HEK293T (cell line): ENCODE measurements around the gene IPO5.

ENCODE experiments used
- CTCF ChIA-PET: fragments of 350-600 bp; formaldehyde crosslinking; extraction: SDS; loops from one replicate; lab custom pipeline; 2021; ENCODE audit warnings: antibody characterized with exemption, inconsistent platforms; lab: Yijun Ruan, JAX
- POLR2A ChIA-PET: fragments of 350-600 bp; formaldehyde crosslinking; extraction: SDS; loops from one replicate; lab custom pipeline; 2020; ENCODE audit warnings: antibody characterized with exemption, inconsistent platforms; lab: Yijun Ruan, JAX
- DNase-seq: peaks from one replicate; pipeline ENCODE4 v3.0.0; 2012; ENCODE audit warnings: mixed read lengths; ENCODE audit errors: extremely low spot score
- ARNT ChIP-seq: fragments of 450-650 bp; IDR thresholded peaks from 2 replicates; pipeline ENCODE4 v1.6.1; 2017; ENCODE audit warnings: mild to moderate bottlenecking
- BHLHE40 ChIP-seq: fragments of 450-650 bp; IDR thresholded peaks from 2 replicates; pipeline ENCODE4 v1.6.1; 2016; ENCODE audit warnings: mild to moderate bottlenecking, moderate library complexity, borderline replicate concordance
- CTBP1 ChIP-seq: fragments of 450-650 bp; IDR thresholded peaks from 2 replicates; pipeline ENCODE4 v1.6.1; 2016; ENCODE audit warnings: borderline replicate concordance
- ELF4 ChIP-seq: fragments of 450-650 bp; IDR thresholded peaks from 2 replicates; pipeline ENCODE4 v1.6.1; 2017; ENCODE audit warnings: antibody characterized with exemption
- FOXA1 ChIP-seq: fragments of 450-650 bp; IDR thresholded peaks from 2 replicates; pipeline ENCODE4 v1.6.1; 2016; ENCODE audit warnings: mild to moderate bottlenecking
- FOXK2 ChIP-seq: fragments of 450-650 bp; IDR thresholded peaks from 2 replicates; pipeline ENCODE4 v1.6.1; 2016; ENCODE audit warnings: mild to moderate bottlenecking
- FOXM1 ChIP-seq: fragments of 450-650 bp; IDR thresholded peaks from 2 replicates; pipeline ENCODE4 v1.6.1; 2017; ENCODE audit warnings: mild to moderate bottlenecking, borderline replicate concordance
- HDGF ChIP-seq: fragments of 450-650 bp; IDR thresholded peaks from 2 replicates; pipeline ENCODE4 v1.6.1; 2017; ENCODE audit warnings: antibody characterized with exemption, borderline replicate concordance
- L3MBTL2 ChIP-seq: fragments of 450-650 bp; conservative IDR thresholded peaks from 2 replicates; pipeline ENCODE4 v1.6.1; 2016; ENCODE audit warnings: mild to moderate bottlenecking
- LEF1 ChIP-seq: fragments of 450-650 bp; IDR thresholded peaks from 2 replicates; pipeline ENCODE4 v1.6.1; 2017; ENCODE audit warnings: mild to moderate bottlenecking, borderline replicate concordance
- NFRKB ChIP-seq: fragments of 450-650 bp; IDR thresholded peaks from 2 replicates; pipeline ENCODE4 v1.6.1; 2016; ENCODE audit warnings: mild to moderate bottlenecking, moderate library complexity
- PKNOX1 ChIP-seq: fragments of 450-650 bp; IDR thresholded peaks from 2 replicates; pipeline ENCODE4 v1.6.1; 2016
- SP1 ChIP-seq: fragments of 450-650 bp; IDR thresholded peaks from 2 replicates; pipeline ENCODE4 v1.6.1; 2017
- SUZ12 ChIP-seq: fragments of 450-650 bp; IDR thresholded peaks from 2 replicates; pipeline ENCODE4 v1.6.1; 2016; ENCODE audit warnings: mild to moderate bottlenecking
- TARDBP ChIP-seq: fragments of 450-650 bp; IDR thresholded peaks from 2 replicates; pipeline ENCODE4 v1.6.1; 2016
- ZNF384 ChIP-seq: fragments of 450-650 bp; IDR thresholded peaks from 2 replicates; pipeline ENCODE4 v1.6.1; 2016

Gene IPO5

GRCh38 chr13:97961340-97961739, 7.9 kb downstream of the IPO5 start:
- ChIA-PET CTCF (no interaction called here), POLR2A (no interaction called here)
- no peak for TF ChIP-seq FOXM1
- DNase-seq, result no peak

GRCh38 chr13:97962887-97963286, 9.4 kb downstream of the IPO5 start:
- POLR2A ChIA-PET, result no interaction called here
- DNase-seq, result no peak
- CTCF ChIA-PET, result no interaction called here
- TF ChIP-seq ELF4, result no peak
- no peak for TF ChIP-seq L3MBTL2
- TF ChIP-seq SUZ12, result no peak

- POLR2A ChIA-PET, result no interaction called here
- CTCF ChIA-PET, result interaction anchor here (0.6 kb wide), 1 partner anchor 167 kb away, joined by 4 read pairs; no protein-coding TSS in a partner anchor
- TF ChIP-seq FOXK2 (no peak), FOXA1 (no peak), L3MBTL2 (no peak), TARDBP (no peak), CTBP1 (no peak), ELF4 (no peak), NFRKB (no peak), PKNOX1 (no peak), HDGF (no peak), SUZ12 (no peak), ARNT (no peak), LEF1 (no peak), BHLHE40 (no peak), SP1 (no peak), ZNF384 (no peak), FOXM1 (no peak)
- DNase-seq, result no peak
These were observed 13.8 kb downstream of the IPO5 start for GRCh38 chr13:97967226-97967625.

GRCh38 chr13:97967948-97968347, 14.5 kb downstream of the IPO5 start:
- ChIA-PET POLR2A (no interaction called here), CTCF (no interaction called here)
- TF ChIP-seq ARNT (no peak), PKNOX1 (no peak), CTBP1 (no peak), NFRKB (no peak), L3MBTL2 (no peak), SP1 (no peak), SUZ12 (no peak), ZNF384 (no peak), TARDBP (no peak), FOXM1 (no peak), ELF4 (no peak), BHLHE40 (no peak), HDGF (no peak), LEF1 (no peak), FOXK2 (no peak), FOXA1 (no peak)
- DNase-seq, result no peak

GRCh38 chr13:97971519-97971918, 18.0 kb downstream of the IPO5 start:
- POLR2A ChIA-PET, result no interaction called here
- no peak for DNase-seq
- CTCF ChIA-PET, result no interaction called here
- TF ChIP-seq HDGF, result no peak
- no peak for TF ChIP-seq FOXM1
- TF ChIP-seq L3MBTL2, result no peak
- no peak for TF ChIP-seq SUZ12
- TF ChIP-seq FOXK2, result no peak
- TF ChIP-seq ZNF384, result no peak
- no peak for TF ChIP-seq BHLHE40
- no peak for TF ChIP-seq LEF1
- no peak for TF ChIP-seq PKNOX1
- TF ChIP-seq TARDBP, result no peak
- TF ChIP-seq FOXA1, result no peak
- TF ChIP-seq NFRKB, result no peak

GRCh38 chr13:97974773-97975172, 21.3 kb downstream of the IPO5 start:
- ChIA-PET POLR2A (no interaction called here), CTCF (no interaction called here)
- no peak for TF ChIP-seq PKNOX1
- TF ChIP-seq HDGF, result no peak
- TF ChIP-seq SP1, result no peak
- no peak for TF ChIP-seq ZNF384
- no peak for TF ChIP-seq BHLHE40
- no peak for TF ChIP-seq FOXA1
- TF ChIP-seq ELF4, result no peak
- no peak for TF ChIP-seq FOXK2
- DNase-seq, result no peak
